MCF 10A (cell line): ENCODE results near the gene SEC63. TPM values are rescaled to one million over a fixed set of nuclear protein-coding genes. Genes with fewer than 3 reads are reported as not detected.
"Not testable (repeated sequence)": the region's sequence is repeated elsewhere in the genome, so short reads cannot be mapped to it uniquely, and the experiment has no call there.

Experiments used
- BruUV-seq: library from RNA; stranded (reverse); fragments of 400-500 nt; replicated peaks from 2 replicates; lab custom pipeline; 2021; lab: Mats Ljungman, UMichigan
- CTCF ChIA-PET: fragments of 300-600 bp; sonication (Branson Sonifier 250); formaldehyde crosslinking; extraction: SDS; loops from one replicate; lab custom pipeline; 2021; ENCODE audit warnings: antibody characterized with exemption, inconsistent platforms; lab: Yijun Ruan, JAX
- POLR2A ChIA-PET: fragments of 300-600, 350-650 bp; sonication (Branson Sonifier 250); formaldehyde crosslinking; extraction: SDS; loops from one replicate; lab custom pipeline; 2020; ENCODE audit warnings: antibody characterized with exemption, inconsistent platforms; lab: Yijun Ruan, JAX
- DNase-seq: peaks from one replicate; pipeline ENCODE4 v3.0.0-alpha.2; 2018; ENCODE audit not compliant: unreplicated experiment
- H3K27ac Mint-ChIP-seq: one replicate; pipeline ENCODE4 v1.8.0; 2022; ENCODE audit warnings: mild to moderate bottlenecking, low read depth, mixed read lengths; ENCODE audit not compliant: unreplicated experiment
- H3K27me3 Mint-ChIP-seq: one replicate; pipeline ENCODE4 v1.8.0; 2022; ENCODE audit warnings: mixed read lengths; ENCODE audit not compliant: insufficient read depth, unreplicated experiment
- H3K36me3 Mint-ChIP-seq: one replicate; pipeline ENCODE4 v1.8.0; 2022; ENCODE audit warnings: mild to moderate bottlenecking, moderate library complexity, mixed read lengths; ENCODE audit not compliant: insufficient read depth, unreplicated experiment
- H3K4me1 Mint-ChIP-seq: one replicate; pipeline ENCODE4 v1.8.0; 2022; ENCODE audit warnings: mixed read lengths; ENCODE audit not compliant: insufficient read depth, unreplicated experiment
- H3K4me3 Mint-ChIP-seq: one replicate; pipeline ENCODE4 v1.8.0; 2022; ENCODE audit warnings: mild to moderate bottlenecking, moderate library complexity, mixed read lengths; ENCODE audit not compliant: unreplicated experiment
- H3K9me3 Mint-ChIP-seq: one replicate; pipeline ENCODE4 v1.8.0; 2022; ENCODE audit warnings: mixed read lengths; ENCODE audit not compliant: unreplicated experiment
- CTCF ChIP-seq: fragments of 200-600 bp; IDR thresholded peaks from one replicate; pipeline ENCODE4 v1.8.0; 2022; ENCODE audit warnings: antibody characterized with exemption, mild to moderate bottlenecking; ENCODE audit not compliant: unreplicated experiment
- intact Hi-C: fragments of 100-400 bp; cut with micrococcal nuclease; formaldehyde crosslinking; loops from 2 replicates; pipeline ENCODE4 v1.14.1; 2022
- total RNA-seq: library from RNA; stranded (reverse); gene quantifications from 2 replicates; pipeline ENCODE4 v1.2.3, GENCODE V29; 2022

SEC63 gene
- total RNA-seq, 1 experiment from 2014 or later = 204 TPM

- Mint-ChIP-seq H3K27me3 (no peaks in the 10 kb centered on the region), H3K4me3 (no peak overlapping the region), H3K27ac (no peak overlapping the region), H3K9me3 (no peaks in the 10 kb centered on the region), H3K4me1 (no peaks in the 10 kb centered on the region), H3K36me3 (peaks cover 66% of the 10 kb centered on the region)
- intact Hi-C loops = no loop called here
- CTCF ChIA-PET = no interaction called here
- no peak for DNase-seq
- POLR2A ChIA-PET = no interaction called here
- BruUV-seq = no TSS peak
- TF ChIP-seq CTCF = no peak
Measured at GRCh38 chr6:107877968-107878367, 80.0 kb downstream of the SEC63 start.

- BruUV-seq = no TSS peak
- POLR2A ChIA-PET = no interaction called here
- Mint-ChIP-seq H3K4me3 (no peak overlapping the region), H3K4me1 (peaks cover 5% of the 10 kb centered on the region), H3K9me3 (no peaks in the 10 kb centered on the region), H3K27ac (no peak overlapping the region), H3K36me3 (peaks cover 81% of the 10 kb centered on the region), H3K27me3 (no peaks in the 10 kb centered on the region)
- intact Hi-C loops = no loop called here
- TF ChIP-seq CTCF = no peak
- CTCF ChIA-PET = no interaction called here
- no peak for DNase-seq
Measured at GRCh38 chr6:107871976-107872375, 86.0 kb downstream of the SEC63 start.

GRCh38 chr6:107871512-107871911 is 86.5 kb downstream of the SEC63 start:
- H3K4me3 Mint-ChIP-seq, H3K27me3 Mint-ChIP-seq, CTCF ChIA-PET, DNase-seq, BruUV-seq, H3K27ac Mint-ChIP-seq, H3K4me1 Mint-ChIP-seq, H3K9me3 Mint-ChIP-seq, intact Hi-C loops: not testable (repeated sequence)
- POLR2A ChIA-PET = interaction anchor here (0.6 to 1.2 kb wide), 2 partner anchors 51 to 57 kb away, joined by 3 read pairs; no protein-coding TSS in a partner anchor
- peaks cover 79% of the 10 kb centered on the region for H3K36me3 Mint-ChIP-seq

GRCh38 chr6:107871016-107871415 is 87.0 kb downstream of the SEC63 start:
- POLR2A ChIA-PET = interaction anchor here (0.6 to 1.2 kb wide), 2 partner anchors 52 to 57 kb away, joined by 3 read pairs; no protein-coding TSS in a partner anchor
- H3K27ac Mint-ChIP-seq = no peak overlapping the region
- CTCF ChIA-PET = interaction anchor here (0.5 to 1.0 kb wide), 4 partner anchors 8 to 197 kb away, joined by 3 to 4 read pairs (median 4); no protein-coding TSS in a partner anchor
- peaks cover 5% of the 10 kb centered on the region for H3K4me1 Mint-ChIP-seq
- TF ChIP-seq CTCF = no peak
- H3K27me3 Mint-ChIP-seq = no peaks in the 10 kb centered on the region
- intact Hi-C loops = no loop called here
- peaks cover 79% of the 10 kb centered on the region for H3K36me3 Mint-ChIP-seq
- no peak overlapping the region for H3K4me3 Mint-ChIP-seq
- DNase-seq = no peak
- no peaks in the 10 kb centered on the region for H3K9me3 Mint-ChIP-seq
- TSS peak; percentile 92 for BruUV-seq
